Central memory CD8-positive, alpha-beta T cell (primary cell): ENCODE data around the gene OARD1.

Experiments
- ATAC-seq: fragments of 150-1000 bp; cut with Tn5 transposase; replicated peaks from 2 replicates; pipeline ENCODE4 v1.10.0; 2022; ENCODE audit warnings: mild to moderate bottlenecking, moderate FRiP score, moderate number of reproducible peaks; ENCODE audit not compliant: poor library complexity, severe bottlenecking; ENCODE audit errors: extremely low read depth
- DNase-seq, 2 donors: peaks; one replicate each; pipeline ENCODE4 v3.0.0; 2021; ENCODE audit warnings: low spot score in 2 of 2
- H3K27ac Mint-ChIP-seq: one replicate; pipeline ENCODE4 v1.8.0; 2022; ENCODE audit warnings: low read depth, mild to moderate bottlenecking, moderate library complexity, mixed read lengths
- H3K27me3 Mint-ChIP-seq: one replicate; pipeline ENCODE4 v1.8.0; 2022; ENCODE audit warnings: mixed read lengths
- H3K36me3 Mint-ChIP-seq: one replicate; pipeline ENCODE4 v1.8.0; 2022; ENCODE audit warnings: mild to moderate bottlenecking, moderate library complexity, mixed read lengths; ENCODE audit not compliant: insufficient read depth
- H3K4me1 Mint-ChIP-seq: one replicate; pipeline ENCODE4 v1.8.0; 2022; ENCODE audit warnings: mixed read lengths
- H3K4me3 Mint-ChIP-seq: one replicate; pipeline ENCODE4 v1.8.0; 2022; ENCODE audit warnings: mild to moderate bottlenecking, moderate library complexity, mixed read lengths
- H3K9me3 Mint-ChIP-seq: one replicate; pipeline ENCODE4 v1.8.0; 2022; ENCODE audit warnings: mixed read lengths

The OARD1 gene

DNA sequence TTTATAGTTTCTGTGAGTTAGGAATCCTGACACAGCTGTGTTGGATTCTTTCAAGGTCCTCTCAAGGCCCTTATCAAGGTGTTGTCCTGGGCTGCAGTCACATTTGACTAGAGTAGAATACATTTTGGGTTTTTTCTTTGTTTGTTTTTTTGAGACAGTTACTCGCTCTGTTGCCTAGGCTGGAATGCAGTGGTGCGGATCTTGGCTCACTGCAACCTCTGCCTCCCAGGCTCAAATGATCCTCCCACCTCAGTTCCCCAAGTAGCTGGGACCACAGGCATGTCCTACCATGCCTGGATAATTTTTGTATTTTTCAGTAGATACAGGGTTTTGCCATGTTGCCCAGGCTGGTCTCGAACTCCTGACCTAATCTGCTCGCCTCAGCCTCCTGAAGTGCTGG is 16.3 kb upstream of the OARD1 start:
- no peak overlapping the region for H3K27ac Mint-ChIP-seq
- H3K4me3 Mint-ChIP-seq, result no peak overlapping the region
- no peaks in the 10 kb centered on the region for H3K9me3 Mint-ChIP-seq
- H3K27me3 Mint-ChIP-seq, result no peaks in the 10 kb centered on the region
- peaks cover 20% of the 10 kb centered on the region for H3K4me1 Mint-ChIP-seq
- ATAC-seq, result no peak
- no peak for DNase-seq
- peaks cover 71% of the 10 kb centered on the region for H3K36me3 Mint-ChIP-seq

DNA sequence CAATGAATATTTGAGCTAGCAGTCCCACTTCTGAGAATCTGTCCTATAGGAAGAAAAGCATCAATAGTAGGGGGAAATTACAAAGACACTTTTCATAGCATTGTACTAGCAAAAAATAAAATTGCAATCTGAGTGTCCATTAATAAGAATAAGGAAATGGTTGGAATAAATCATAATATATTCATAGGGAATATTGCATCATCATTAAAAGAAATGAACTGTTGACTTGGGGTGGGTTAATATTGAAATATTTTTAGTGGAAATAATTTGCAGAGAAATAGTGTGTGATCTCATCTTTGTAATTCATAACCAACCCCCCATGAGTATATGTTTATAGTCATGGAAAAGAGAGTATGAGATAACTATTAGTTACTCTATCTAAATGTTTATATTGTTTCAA is 13.0 kb upstream of the OARD1 start:
- Mint-ChIP-seq H3K4me3 (no peak overlapping the region), H3K36me3 (peaks cover 63% of the 10 kb centered on the region), H3K27ac (no peak overlapping the region), H3K4me1 (peaks cover 44% of the 10 kb centered on the region), H3K27me3 (no peaks in the 10 kb centered on the region), H3K9me3 (no peaks in the 10 kb centered on the region)
- DNase-seq (no peak), ATAC-seq (no peak)

DNA sequence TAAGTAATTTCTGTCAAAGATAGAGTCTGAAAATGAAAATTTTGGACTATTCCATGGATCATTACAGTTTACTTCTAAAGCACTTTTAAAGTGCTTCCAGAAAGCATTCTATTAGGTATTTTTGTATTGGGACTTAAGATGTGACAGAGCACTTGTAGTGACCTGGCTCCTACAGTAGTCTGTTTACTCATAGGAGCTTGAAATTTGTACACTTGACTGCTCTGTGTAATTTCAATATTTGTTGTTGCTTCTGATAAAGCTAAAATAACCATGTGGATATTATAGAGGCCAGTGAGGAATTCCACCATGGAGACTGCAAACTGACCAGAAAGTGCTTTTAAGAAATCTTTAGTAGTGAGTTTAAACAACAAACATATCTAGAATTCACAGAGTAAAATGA is 10.9 kb upstream of the OARD1 start:
- Mint-ChIP-seq H3K36me3 (peaks cover 57% of the 10 kb centered on the region), H3K9me3 (no peaks in the 10 kb centered on the region), H3K4me1 (peaks cover 46% of the 10 kb centered on the region), H3K27me3 (no peaks in the 10 kb centered on the region), H3K4me3 (no peak overlapping the region), H3K27ac (peak overlapping the region; percentile 3)
- no peak for DNase-seq
- ATAC-seq, result no peak

DNA sequence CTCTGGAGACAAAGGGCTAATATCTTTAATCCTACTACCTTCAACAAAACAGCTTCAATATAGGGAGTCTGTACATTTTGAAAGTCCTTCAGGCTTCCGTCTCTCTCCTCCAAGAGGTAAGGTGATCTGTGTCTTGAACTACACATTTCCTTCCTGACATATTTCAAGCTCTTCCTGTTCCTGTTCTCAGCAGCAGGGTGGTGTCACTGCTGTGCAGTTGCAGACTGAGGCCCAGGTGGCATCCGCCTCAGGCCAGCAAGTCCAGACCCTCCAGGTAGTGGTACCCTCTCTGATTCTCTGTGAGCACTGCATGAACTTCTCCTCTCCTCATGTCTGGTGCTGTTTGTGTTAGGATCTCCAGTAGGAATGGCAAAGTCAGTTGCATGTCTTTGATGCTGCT is 8.5 kb upstream of the OARD1 start:
- no peak for DNase-seq
- peaks cover 35% of the 10 kb centered on the region for H3K36me3 Mint-ChIP-seq
- peak overlapping the region; percentile 58 for H3K4me3 Mint-ChIP-seq
- H3K4me1 Mint-ChIP-seq, result peaks cover 50% of the 10 kb centered on the region
- H3K27ac Mint-ChIP-seq, result peak overlapping the region; percentile 6
- peak; percentile 71 for ATAC-seq
- no peaks in the 10 kb centered on the region for H3K27me3 Mint-ChIP-seq
- no peaks in the 10 kb centered on the region for H3K9me3 Mint-ChIP-seq

DNA sequence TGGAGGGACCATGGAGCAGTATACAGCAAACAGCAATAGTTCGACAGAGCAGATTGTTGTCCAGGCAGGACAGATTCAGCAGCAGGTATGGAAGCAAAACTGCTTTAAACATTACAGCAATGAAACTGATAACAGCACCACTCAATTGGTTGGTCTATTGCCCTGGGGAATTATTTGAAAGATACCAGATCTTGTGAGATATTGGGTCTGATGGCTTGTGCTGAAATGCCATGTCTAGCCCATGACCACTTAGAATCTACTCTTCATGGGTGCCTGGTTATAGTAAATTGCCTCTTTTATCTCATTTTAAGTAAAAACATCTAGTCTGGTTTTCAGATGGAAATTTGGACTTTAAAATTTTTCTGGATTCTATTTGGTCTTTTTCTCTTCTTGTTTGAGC is 6.9 kb upstream of the OARD1 start:
- no peaks in the 10 kb centered on the region for H3K27me3 Mint-ChIP-seq
- H3K4me3 Mint-ChIP-seq, result no peak overlapping the region
- no peak for ATAC-seq
- H3K36me3 Mint-ChIP-seq, result peaks cover 24% of the 10 kb centered on the region
- peaks cover 60% of the 10 kb centered on the region for H3K4me1 Mint-ChIP-seq
- DNase-seq, result no peak
- no peak overlapping the region for H3K27ac Mint-ChIP-seq
- no peaks in the 10 kb centered on the region for H3K9me3 Mint-ChIP-seq

DNA sequence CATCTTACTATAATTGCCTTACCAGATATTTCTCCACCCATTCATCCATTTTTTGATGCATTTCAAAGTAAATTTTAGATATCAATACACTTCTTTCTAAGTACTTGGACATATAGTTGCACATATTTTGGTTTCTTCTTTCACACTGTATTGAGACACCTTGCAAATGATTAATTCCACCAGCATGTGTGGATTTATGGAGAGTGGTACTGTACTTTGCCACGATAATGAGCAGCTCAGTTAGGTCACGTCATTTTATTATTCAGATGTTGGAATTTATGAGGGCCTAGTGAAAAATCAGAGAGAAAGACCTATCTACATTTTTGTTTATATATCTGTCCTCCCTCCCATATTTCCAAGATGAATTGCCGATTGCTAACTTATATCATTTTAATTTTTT is 5.9 kb upstream of the OARD1 start:
- H3K9me3 Mint-ChIP-seq, result no peaks in the 10 kb centered on the region
- ATAC-seq (no peak), DNase-seq (no peak)
- no peak overlapping the region for H3K4me3 Mint-ChIP-seq
- H3K27me3 Mint-ChIP-seq, result no peaks in the 10 kb centered on the region
- no peak overlapping the region for H3K27ac Mint-ChIP-seq
- peaks cover 26% of the 10 kb centered on the region for H3K36me3 Mint-ChIP-seq
- H3K4me1 Mint-ChIP-seq, result peaks cover 57% of the 10 kb centered on the region

DNA sequence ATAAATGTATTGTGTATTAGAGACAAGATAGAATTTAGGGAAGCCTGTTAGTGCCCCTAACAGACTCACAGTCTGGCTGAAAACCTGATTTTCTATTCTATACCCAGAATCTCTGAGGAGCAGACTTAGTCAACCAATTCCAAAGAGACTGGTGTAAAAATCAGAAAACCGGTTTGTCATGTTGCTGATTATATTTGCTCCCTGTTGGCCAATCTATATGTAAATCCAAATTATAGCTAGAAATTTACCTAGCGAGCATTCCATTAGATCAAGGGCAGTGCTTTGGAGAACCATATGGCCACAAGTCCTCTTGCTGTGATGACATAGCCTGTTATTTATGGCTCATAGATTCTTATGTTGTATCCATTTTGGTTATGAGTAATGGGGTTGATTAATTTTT is 5.4 kb upstream of the OARD1 start:
- Mint-ChIP-seq H3K4me1 (peaks cover 51% of the 10 kb centered on the region), H3K36me3 (peaks cover 31% of the 10 kb centered on the region), H3K9me3 (no peaks in the 10 kb centered on the region), H3K27me3 (no peaks in the 10 kb centered on the region), H3K27ac (no peak overlapping the region), H3K4me3 (no peak overlapping the region)
- ATAC-seq (no peak), DNase-seq (no peak)

DNA sequence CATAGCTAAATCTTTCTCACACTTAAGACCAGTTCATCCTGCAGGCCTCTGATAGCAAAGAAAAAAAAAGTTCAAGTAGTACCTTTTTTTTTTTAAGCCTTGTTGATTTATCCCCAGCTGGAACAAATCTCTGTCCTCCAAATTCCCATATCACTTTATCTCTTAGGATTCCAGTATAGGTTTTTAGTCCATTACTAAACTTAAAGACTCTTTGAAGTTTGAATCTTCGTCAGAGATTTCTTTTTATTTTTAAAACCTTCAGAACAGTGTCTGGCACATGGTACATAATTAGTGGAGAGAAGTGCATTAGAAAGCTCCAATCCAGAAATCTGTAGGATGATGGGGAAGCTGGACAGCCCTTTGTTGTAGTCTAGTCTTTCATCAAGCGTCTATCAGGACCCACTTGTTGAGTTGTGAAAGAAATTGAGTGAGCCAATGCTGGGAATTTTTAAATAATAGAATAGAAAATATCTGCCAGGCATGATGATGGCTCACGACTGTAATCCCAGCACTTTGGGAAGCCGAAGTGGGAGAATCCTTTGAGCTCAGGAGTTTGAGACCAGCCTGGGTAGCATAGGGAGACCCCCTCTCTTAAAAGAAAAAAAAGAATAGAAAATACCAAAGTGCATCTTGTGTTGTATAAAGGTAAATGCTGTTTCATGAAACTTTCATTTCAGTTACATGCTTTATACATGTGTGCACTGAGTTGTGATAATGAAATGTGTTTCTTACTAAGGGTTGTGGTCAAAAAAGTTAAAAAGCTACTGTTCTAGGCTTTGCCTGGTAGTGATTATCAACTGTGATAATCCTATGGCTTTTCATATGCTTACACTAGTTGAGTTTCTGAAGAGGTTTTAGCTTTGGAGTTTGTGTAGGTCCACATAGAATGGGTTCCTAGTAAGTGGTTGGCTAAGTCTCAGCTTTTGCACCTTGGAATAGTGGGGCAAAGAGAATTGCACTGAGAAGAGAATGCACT is 3.8 kb upstream of the OARD1 start:
- DNase-seq (no peak), ATAC-seq (no peak)
- Mint-ChIP-seq H3K4me3 (peak overlapping the region; percentile 92), H3K27me3 (no peaks in the 10 kb centered on the region), H3K27ac (peak overlapping the region; percentile 47), H3K36me3 (peaks cover 27% of the 10 kb centered on the region), H3K9me3 (no peaks in the 10 kb centered on the region), H3K4me1 (peaks cover 49% of the 10 kb centered on the region)

DNA sequence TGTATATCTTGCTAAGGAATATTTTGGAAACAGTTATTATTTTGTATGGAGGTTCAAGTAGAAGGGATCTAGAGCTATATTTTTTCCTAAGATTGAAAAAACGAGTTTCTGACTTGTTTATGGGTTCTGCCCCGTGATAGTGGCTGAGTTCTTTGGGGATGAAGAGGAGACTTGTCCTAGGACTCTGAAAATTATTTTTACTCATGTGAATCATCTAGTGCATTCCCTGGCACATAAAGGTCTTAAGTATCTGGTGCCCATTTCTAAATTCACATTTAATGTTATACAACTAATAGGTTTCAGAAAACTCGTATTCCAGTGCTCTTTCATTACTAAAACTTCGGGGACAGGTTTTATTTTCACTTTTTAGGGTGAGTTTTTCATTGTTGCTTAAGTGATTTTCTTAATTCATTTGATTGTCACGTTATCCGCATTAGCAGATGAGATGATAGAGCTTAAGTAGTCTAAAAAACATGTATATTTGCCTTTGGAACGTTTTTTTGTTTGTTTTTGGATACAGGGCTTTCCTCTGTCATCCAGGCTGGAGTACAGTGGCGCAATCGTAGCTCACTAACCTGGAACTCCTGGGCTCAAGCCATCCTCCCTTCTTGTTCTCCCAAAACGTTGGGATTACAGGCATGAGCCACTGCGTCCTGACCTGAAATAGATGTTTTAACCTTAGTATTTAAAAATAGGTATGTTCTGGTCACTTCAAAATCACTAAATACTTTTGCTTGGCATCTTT is 2.7 kb upstream of the OARD1 start:
- H3K4me1 Mint-ChIP-seq, result peaks cover 49% of the 10 kb centered on the region
- no peaks in the 10 kb centered on the region for H3K9me3 Mint-ChIP-seq
- H3K27me3 Mint-ChIP-seq, result no peaks in the 10 kb centered on the region
- H3K4me3 Mint-ChIP-seq, result peak overlapping the region; percentile 92
- DNase-seq (no peak), ATAC-seq (no peak)
- peak overlapping the region; percentile 98 for H3K27ac Mint-ChIP-seq
- H3K36me3 Mint-ChIP-seq, result peaks cover 19% of the 10 kb centered on the region

DNA sequence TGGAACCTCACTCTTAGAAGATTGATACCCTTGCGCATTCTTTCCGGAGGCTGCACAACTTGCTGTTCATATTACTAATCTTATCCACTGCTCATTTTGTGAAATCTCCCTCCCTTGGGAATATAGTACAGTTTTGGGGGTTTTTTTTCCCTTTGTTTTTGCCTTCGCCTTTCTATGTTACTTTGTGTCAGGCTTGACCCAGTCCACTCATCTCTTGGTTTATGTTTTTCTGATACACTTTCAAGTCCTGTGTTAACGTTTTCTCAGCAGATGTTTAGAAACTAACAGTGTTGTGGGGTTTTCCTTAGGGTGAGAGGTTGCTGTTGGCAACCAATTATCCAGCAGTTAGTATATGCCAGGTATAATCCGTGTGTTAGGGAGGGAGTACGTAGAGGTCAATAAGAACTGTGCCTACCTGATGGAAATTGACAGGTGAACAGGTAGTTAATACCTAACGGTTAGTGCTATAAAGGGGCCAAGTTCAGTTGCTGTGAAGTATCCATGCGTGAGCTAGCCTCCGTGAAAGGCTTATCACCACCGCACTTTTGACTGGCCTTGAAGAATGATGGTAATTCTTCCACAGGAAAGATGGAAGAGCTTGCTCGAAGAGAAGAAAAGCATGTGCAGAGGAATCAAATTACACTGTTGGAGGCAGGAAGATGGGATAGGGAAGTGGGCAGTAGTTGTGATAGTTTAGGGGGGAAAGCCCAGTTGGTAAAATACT is 2.0 kb upstream of the OARD1 start:
- no peaks in the 10 kb centered on the region for H3K27me3 Mint-ChIP-seq
- H3K4me1 Mint-ChIP-seq, result peaks cover 49% of the 10 kb centered on the region
- H3K27ac Mint-ChIP-seq, result peak overlapping the region; percentile 98
- ATAC-seq (no peak), DNase-seq (no peak)
- H3K9me3 Mint-ChIP-seq, result no peaks in the 10 kb centered on the region
- peaks cover 16% of the 10 kb centered on the region for H3K36me3 Mint-ChIP-seq
- peak overlapping the region; percentile 92 for H3K4me3 Mint-ChIP-seq

DNA sequence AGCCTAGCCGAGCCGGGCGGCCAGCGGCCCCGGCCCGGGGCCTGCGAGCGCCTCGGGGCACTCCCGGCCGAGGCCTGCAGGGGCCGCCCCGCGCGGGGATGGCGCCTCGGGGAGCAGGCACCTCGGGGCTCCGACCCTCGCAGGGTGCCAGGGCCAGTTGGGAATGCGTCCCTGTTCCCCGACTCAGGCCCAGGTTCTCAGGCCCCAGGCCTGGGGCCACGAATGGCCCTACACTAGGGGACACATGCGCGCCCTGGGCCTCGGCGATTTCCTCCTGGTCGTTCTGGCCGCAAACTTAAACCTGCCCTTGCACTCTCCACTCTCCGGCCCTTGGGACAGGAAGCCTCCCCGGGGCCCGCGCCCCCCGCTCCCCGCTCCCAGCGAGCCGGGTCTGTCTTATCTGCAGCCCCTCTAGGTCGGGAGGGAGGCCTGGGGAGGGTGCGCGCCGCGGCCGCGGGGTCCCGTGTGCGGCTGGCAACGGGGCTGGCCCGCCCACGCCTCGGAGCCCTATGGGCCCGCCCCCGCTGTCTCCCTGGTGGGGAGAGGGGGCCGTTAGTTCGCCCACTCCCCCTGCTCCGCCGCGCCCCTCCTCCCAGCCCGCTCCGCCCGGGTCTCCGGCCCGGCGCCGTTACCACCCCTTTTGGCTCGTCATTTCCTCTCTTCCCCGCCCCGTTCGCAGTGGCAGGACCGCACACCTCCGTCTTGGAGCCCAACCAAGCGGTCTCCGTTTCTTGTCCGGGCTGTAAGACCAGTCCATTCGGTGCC is 1.2 kb upstream of the OARD1 start:
- peak overlapping the region; percentile 92 for H3K4me3 Mint-ChIP-seq
- no peaks in the 10 kb centered on the region for H3K9me3 Mint-ChIP-seq
- H3K27me3 Mint-ChIP-seq, result no peaks in the 10 kb centered on the region
- peaks cover 49% of the 10 kb centered on the region for H3K4me1 Mint-ChIP-seq
- ATAC-seq (peak; percentile 9), DNase-seq (peak; percentile 58 to 68)
- H3K36me3 Mint-ChIP-seq, result peaks cover 14% of the 10 kb centered on the region
- peak overlapping the region; percentile 98 for H3K27ac Mint-ChIP-seq

DNA sequence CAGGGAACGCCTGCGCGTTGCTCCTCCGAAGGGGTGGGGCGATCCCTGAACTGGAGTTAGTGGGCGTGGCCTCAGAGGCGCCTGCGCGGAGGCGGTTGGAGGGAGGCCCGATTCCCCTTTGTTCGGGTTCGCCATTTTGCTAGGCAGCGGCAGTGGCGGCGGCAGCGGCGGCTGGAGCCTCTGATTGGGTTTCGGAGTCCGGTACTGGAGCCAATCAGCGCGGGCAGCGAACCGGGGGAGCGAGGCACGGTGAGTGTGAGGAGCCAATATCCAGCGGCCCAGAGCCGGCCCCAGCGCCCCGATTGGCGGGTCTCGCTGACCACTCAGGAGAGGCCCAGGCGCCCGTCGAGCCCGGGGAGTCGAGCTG is 663 bp upstream of the OARD1 start, which contains the start of gene NFYA:
Gene NFYA (plus strand): TSS at position 139 of the 367 bp plus-strand sequence. CDS start 6,116 bp downstream, outside the sequence.
- H3K36me3 Mint-ChIP-seq, result peaks cover 15% of the 10 kb centered on the region
- peak within 1 kb of the TSS; percentile 98 for H3K27ac Mint-ChIP-seq
- H3K27me3 Mint-ChIP-seq, result no peaks in the 10 kb centered on the region
- peak within 1 kb of the TSS; percentile 92 for H3K4me3 Mint-ChIP-seq
- no peaks in the 10 kb centered on the region for H3K9me3 Mint-ChIP-seq
- H3K4me1 Mint-ChIP-seq, result peaks cover 49% of the 10 kb centered on the region
- DNase-seq (peak in 1 of 2 donors; percentile 100), ATAC-seq (peak; percentile 73)
